Breast epithelium (tissue), 4 donors: ENCODE measurements around the gene STON2. TPM values are rescaled to one million over a fixed set of nuclear protein-coding genes. Genes with fewer than 3 reads are reported as not detected.

Source experiments
- DNase-seq, 2 donors: peaks; one replicate each; pipeline ENCODE4 v3.0.0-alpha.2; 2019; ENCODE audit warnings: low spot score in 2 of 2
- H3K27ac ChIP-seq, 2 donors: fragments of 200-600 bp; sonication (generic) in 1 of 2; one replicate each; pipeline ENCODE4 v1.5.1; 2016 to 2019; ENCODE audit warnings: mild to moderate bottlenecking in 1 of 2
- H3K27me3 ChIP-seq, 2 donors: fragments of 200-600 bp; sonication (generic) in 1 of 2; one replicate each; pipeline versions ENCODE4 v1.5.1 to v1.6.0; 2017 to 2019; ENCODE audit warnings: control low read depth in 1 of 2, mild to moderate bottlenecking in 1 of 2
- H3K36me3 ChIP-seq: fragments of 200-600 bp; one replicate; pipeline ENCODE4 v1.5.1; 2019
- H3K4me1 ChIP-seq, 2 donors: fragments of 200-600 bp; sonication (generic); one replicate each; pipeline ENCODE4 v1.5.1; 2016 to 2019; ENCODE audit warnings: control low read depth in 1 of 2
- H3K4me3 ChIP-seq, 3 donors: fragments of 200-600 bp; sonication (generic); 1 replicate in 2 of 3; 2 replicates in 1 of 3; pipeline ENCODE4 v1.5.1; 2016 to 2019; ENCODE audit warnings: mild to moderate bottlenecking in 3 of 3, moderate library complexity in 2 of 3
- H3K9me3 ChIP-seq, 2 donors: fragments of 200-600 bp; sonication (generic) in 1 of 2; one replicate each; pipeline ENCODE4 v1.5.1; 2016 to 2019; ENCODE audit warnings: control low read depth in 1 of 2
- CTCF ChIP-seq, 3 donors: fragments of 450-650 bp; IDR thresholded peaks; one replicate each; pipeline ENCODE4 v1.5.1; 2016 to 2017; ENCODE audit warnings: antibody characterized with exemption in 3 of 3, mild to moderate bottlenecking in 3 of 3, moderate library complexity in 3 of 3
- POLR2A ChIP-seq: fragments of 450-650 bp; IDR thresholded peaks from one replicate; pipeline ENCODE4 v1.6.1; 2016; ENCODE audit warnings: antibody characterized with exemption, mild to moderate bottlenecking, moderate library complexity
- POLR2AphosphoS5 ChIP-seq, 3 donors: sonication (generic); formaldehyde crosslinking; IDR thresholded peaks; one replicate each; pipeline ENCODE4 v1.6.1; 2017; ENCODE audit warnings: antibody characterized with exemption in 3 of 3
- intact Hi-C: fragments of 100-400 bp; cut with DNase I; formaldehyde crosslinking; loops from one replicate; pipeline ENCODE4 v1.15.1; 2023; ENCODE audit warnings: low total_unique reads
- total RNA-seq, 3 donors: library from RNA; depleted of rRNA; stranded (reverse); fragments of >200 nt; gene quantifications; one replicate each; pipeline ENCODE4 v1.1.0, GENCODE V29; 2016

Gene STON2
- total RNA-seq, 3 donors from 2014 or later, result 24.6 to 30.2 (median 27.5) TPM

- Histone ChIP-seq H3K4me3 (peak overlapping the region; percentile 60 to 91 (median 71)), H3K27ac (peak overlapping the region; percentile 78 to 79)
- TF ChIP-seq POLR2A, result no peak
- peak; percentile 10 to 60 (median 47) for TF ChIP-seq POLR2AphosphoS5 (IDR thresholded peaks at IDR 0.05)
These were observed 36.4 kb upstream of the STON2 start for GRCh38 chr14:81436296-81437138.

DNA sequence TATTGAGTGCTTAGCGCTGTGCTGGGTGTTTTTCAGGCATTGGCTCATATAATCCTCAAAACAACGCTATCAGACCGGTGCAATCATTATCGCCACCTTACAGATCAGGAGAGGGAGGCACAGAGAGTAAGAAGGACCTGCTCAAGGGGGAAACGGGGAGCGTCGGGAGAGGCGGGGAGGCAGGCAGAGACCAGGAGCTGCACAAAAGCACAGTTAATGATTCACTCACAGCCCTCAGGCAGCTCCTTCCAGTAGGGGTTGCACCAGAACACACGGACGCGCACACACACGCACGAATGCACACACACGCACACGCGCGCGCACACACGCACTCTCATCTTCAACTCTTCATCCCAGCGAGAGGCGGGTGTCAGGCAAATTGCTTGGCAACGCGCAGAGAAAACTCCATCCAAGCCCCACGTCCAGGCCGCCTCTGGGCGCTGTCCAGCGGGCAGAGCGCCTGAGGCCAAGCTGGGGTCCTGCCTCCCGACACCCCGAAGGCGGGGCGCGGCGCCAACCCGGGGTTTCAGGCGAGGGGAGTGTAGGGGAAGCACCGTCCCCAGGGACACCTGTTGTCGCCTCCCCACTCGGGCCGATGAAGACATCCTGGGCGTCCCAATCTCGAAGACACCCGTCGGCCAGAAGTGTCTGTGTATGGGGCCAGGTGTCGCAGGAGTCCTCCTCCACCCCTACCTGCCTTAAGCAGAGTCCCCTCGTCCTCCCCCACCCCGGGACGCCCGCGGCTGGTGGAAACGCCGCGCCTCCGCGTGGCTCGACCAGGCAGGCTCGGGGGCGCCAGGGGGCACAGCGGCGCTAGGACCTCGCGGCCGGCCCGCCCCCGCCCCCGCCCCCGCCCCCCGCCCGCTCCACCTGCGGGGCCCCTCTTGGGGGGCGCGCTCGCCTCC lies 35.5 kb upstream of the STON2 start:
- Histone ChIP-seq H3K4me1 (peaks cover 0 to 10% of the 10 kb centered on the region in 2 donors), H3K36me3 (no peaks in the 10 kb centered on the region), H3K9me3 (no peaks in the 10 kb centered on the region), H3K27ac (peak overlapping the region; percentile 78 to 79), H3K27me3 (peaks cover 0 to 11% of the 10 kb centered on the region in 2 donors), H3K4me3 (peak overlapping the region; percentile 60 to 91 (median 71))
- intact Hi-C loops, result no loop called here
- DNase-seq, result no peak
- TF ChIP-seq POLR2A (no peak), POLR2AphosphoS5 (IDR thresholded peaks at IDR 0.05) (peak in 1 of 3 donors; percentile 56)

More at GRCh38 chr14:81436296-81437138, 36.4 kb upstream of the STON2 start:
- no peaks in the 10 kb centered on the region for H3K9me3 ChIP-seq
- intact Hi-C loops, result no loop called here
- no peaks in the 10 kb centered on the region for H3K36me3 ChIP-seq
- peaks cover 0 to 10% of the 10 kb centered on the region in 2 donors for H3K4me1 ChIP-seq
- H3K27me3 ChIP-seq, result peaks cover 0 to 11% of the 10 kb centered on the region in 2 donors
- peak; percentile 71 to 79 for DNase-seq

DNA sequence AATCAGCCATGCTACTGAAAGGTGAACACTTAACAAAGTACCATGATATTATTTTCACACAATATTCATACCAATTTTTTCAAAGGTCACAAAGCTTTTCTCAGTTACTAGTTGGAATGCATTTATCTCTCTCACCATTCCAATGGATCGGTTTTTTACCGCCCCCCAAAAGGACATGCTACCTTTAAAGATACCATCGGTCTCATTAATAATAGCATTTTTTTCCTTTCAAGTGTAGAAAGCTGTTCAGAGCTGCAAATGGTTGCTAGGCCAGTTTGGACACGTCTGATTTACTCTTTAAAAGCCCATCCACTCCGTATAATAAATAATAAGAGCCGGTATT lies 34.9 kb upstream of the STON2 start:
- Histone ChIP-seq H3K27ac (no peak overlapping the region), H3K36me3 (no peaks in the 10 kb centered on the region), H3K9me3 (no peaks in the 10 kb centered on the region), H3K4me3 (peak overlapping the region; percentile 60 to 91 (median 71)), H3K27me3 (peaks cover 0 to 11% of the 10 kb centered on the region in 2 donors), H3K4me1 (peaks cover 0 to 10% of the 10 kb centered on the region in 2 donors)
- intact Hi-C loops, result no loop called here
- no peak for TF ChIP-seq CTCF (IDR thresholded peaks at IDR 0.05)
- TF ChIP-seq POLR2AphosphoS5 (IDR thresholded peaks at IDR 0.05), result no peak
- TF ChIP-seq POLR2A, result no peak
- DNase-seq, result no peak

- Histone ChIP-seq H3K36me3 (no peaks in the 10 kb centered on the region), H3K4me3 (no peak overlapping the region), H3K27ac (no peak overlapping the region), H3K4me1 (peaks cover 0 to 10% of the 10 kb centered on the region in 2 donors), H3K9me3 (no peaks in the 10 kb centered on the region), H3K27me3 (peaks cover 0 to 11% of the 10 kb centered on the region in 2 donors)
- intact Hi-C loops, result no loop called here
- TF ChIP-seq POLR2A (no peak), CTCF (IDR thresholded peaks at IDR 0.05) (no peak), POLR2AphosphoS5 (IDR thresholded peaks at IDR 0.05) (no peak)
- DNase-seq, result no peak
These were observed 34.1 kb upstream of the STON2 start for GRCh38 chr14:81434230-81434629.

- TF ChIP-seq CTCF (IDR thresholded peaks at IDR 0.05) (no peak), POLR2A (no peak), POLR2AphosphoS5 (IDR thresholded peaks at IDR 0.05) (no peak)
- H3K27me3 ChIP-seq, result peaks cover 0 to 5% of the 10 kb centered on the region in 2 donors
- no peaks in the 10 kb centered on the region for H3K9me3 ChIP-seq
- DNase-seq, result no peak
- H3K27ac ChIP-seq, result no peak overlapping the region
- intact Hi-C loops, result no loop called here
- H3K4me3 ChIP-seq, result no peak overlapping the region
- peaks cover 0 to 10% of the 10 kb centered on the region in 2 donors for H3K4me1 ChIP-seq
- H3K36me3 ChIP-seq, result no peaks in the 10 kb centered on the region
These were observed 33.3 kb upstream of the STON2 start for GRCh38 chr14:81433378-81433777.
